HG02970 (cell line): ENCODE results near the gene SPDL1.

Experiments
- ATAC-seq: cut with Tn5 transposase; IDR thresholded peaks from one replicate; pipeline ENCODE4 v1.9.1; 2021; ENCODE audit warnings: mild to moderate bottlenecking, moderate library complexity, moderate number of reproducible peaks; ENCODE audit not compliant: unreplicated experiment, low FRiP score

The SPDL1 gene, protein sequence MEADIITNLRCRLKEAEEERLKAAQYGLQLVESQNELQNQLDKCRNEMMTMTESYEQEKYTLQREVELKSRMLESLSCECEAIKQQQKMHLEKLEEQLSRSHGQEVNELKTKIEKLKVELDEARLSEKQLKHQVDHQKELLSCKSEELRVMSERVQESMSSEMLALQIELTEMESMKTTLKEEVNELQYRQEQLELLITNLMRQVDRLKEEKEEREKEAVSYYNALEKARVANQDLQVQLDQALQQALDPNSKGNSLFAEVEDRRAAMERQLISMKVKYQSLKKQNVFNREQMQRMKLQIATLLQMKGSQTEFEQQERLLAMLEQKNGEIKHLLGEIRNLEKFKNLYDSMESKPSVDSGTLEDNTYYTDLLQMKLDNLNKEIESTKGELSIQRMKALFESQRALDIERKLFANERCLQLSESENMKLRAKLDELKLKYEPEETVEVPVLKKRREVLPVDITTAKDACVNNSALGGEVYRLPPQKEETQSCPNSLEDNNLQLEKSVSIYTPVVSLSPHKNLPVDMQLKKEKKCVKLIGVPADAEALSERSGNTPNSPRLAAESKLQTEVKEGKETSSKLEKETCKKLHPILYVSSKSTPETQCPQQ

DNA sequence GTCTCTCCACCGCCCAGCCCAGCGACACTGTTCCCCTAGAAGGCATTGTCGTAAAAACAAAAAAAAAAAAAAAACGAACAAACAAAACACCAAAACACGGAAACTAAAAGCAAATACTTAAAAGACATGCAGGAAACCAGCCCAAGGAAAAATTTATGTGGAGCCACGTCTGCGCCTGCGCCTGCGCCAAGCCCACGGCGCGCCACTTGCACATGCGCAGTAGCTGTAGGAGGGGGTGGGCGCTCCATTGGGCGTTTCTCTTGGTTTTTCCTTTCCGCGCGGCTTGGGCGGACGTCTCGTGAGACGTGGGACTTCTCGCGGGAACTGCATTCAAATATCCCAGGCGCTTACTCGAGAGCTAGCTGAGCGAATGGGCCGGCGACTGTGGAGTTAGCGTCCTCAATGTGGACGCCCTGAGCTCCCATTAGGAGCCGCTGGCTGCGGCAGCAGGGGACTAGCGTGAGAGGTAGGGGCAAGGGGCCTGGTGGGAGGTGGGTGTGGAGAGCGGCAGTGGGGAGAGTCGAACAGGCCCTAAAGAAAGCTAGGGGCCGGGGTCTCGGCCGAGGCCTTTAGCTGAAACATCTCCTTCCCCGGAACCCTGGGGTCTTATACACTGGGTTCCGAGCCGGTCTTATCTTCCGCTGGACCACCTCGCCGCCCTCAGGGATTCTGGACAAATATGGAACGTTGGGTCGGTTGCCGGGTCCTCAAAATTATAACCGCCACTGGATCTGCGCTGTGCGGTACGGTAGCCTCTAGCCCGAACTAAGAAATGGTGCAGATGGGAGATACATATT, at the start of gene SPDL1:
Gene SPDL1, plus strand, starts transcription at position 350 of the 797 bp plus-strand sequence. CDS start 4,644 bp downstream, outside the sequence.
- peak; percentile 92 for ATAC-seq

GRCh38 chr5:169534311-169534880, 49.2 kb upstream of the SPDL1 start:
- ATAC-seq: no peak

GRCh38 chr5:169534939-169535338, 48.6 kb upstream of the SPDL1 start:
- no peak for ATAC-seq

- ATAC-seq: no peak
Measured at GRCh38 chr5:169538944-169539343, 44.6 kb upstream of the SPDL1 start.

- ATAC-seq: no peak
Measured at GRCh38 chr5:169542811-169543210, 40.8 kb upstream of the SPDL1 start.

- ATAC-seq: no peak
Measured at GRCh38 chr5:169544264-169544950, 39.2 kb upstream of the SPDL1 start.

DNA sequence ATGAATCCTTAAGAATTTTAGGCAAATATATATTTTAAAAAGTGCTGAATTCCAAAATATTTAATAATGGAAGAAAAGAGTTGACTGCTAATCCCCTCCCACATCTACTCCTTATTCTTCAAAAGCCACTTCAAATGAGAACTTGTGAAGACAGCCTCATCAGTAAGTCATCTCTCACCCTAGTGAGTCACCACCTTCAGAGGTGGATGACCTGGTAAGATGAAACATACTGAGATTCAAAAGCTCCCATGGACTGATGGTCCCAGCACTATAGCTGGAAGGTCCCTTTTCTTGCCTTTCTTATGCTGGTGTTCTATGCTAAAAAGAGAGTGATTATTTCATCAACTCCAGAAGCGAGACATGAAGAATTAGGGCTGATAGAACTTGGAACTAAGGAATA, 37.8 kb upstream of the SPDL1 start:
- ATAC-seq: no peak

GRCh38 chr5:169546346-169546745, 37.2 kb upstream of the SPDL1 start:
- no peak for ATAC-seq

- ATAC-seq: no peak
Measured at GRCh38 chr5:169547508-169547907, 36.1 kb upstream of the SPDL1 start.

DNA sequence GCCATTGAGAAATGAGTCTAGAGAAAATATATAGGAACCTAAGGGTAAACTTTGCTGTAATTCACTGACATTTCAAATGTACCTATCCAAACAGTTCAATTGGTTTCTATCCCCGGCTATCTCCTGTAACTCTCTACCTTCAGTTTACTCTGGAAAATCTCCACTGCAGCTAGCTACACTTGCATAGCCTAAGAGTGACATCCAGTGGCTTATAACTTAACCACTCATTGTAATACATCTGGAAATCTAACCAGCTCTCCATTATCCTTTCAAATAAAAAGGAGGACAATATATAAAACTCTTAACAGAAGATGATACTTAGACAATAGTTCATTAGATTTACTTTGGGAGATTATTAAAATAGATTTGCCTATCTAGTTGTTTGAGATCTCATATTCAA, 35.3 kb upstream of the SPDL1 start:
- no peak for ATAC-seq

GRCh38 chr5:169549453-169550100, 34.0 kb upstream of the SPDL1 start:
- no peak for ATAC-seq

DNA sequence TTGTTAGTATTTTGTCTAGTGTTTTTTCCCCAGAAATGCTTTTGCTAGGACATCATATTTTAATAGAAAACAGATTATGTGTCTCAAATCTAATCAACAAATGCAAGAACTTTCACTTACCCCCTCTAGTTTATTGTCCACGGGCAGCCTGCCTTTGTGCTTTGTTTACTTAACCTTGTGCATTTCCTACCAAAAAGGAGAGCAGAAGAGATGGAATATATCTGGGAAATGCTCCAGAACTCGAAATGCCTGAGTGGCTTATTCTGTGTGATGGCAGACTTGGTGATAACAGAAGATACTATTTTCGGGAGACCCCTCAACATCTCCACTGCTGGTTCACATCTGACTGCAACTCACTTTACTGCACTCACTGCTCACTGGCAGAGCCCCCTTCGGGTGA, 33.3 kb upstream of the SPDL1 start:
- no peak for ATAC-seq

DNA sequence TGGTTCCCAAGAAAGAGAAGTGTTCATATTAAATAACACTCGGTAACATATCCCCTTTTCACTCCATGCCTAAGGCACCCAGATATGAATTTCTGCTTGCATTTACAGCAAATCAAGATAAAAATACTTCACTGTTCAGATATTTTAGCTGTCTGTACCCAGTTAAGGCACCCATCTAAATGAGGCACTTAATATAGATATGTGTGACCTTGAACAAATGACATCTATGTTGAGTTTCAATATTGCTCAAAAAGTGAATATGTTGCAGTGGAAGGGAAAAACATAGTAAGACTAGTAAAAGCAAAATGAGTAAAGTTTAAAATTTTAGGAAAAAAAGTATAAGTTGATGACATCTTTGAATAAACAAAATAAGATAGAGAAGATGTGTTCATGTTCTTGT, 32.4 kb upstream of the SPDL1 start:
- ATAC-seq: no peak

GRCh38 chr5:169551696-169552095, 31.9 kb upstream of the SPDL1 start:
- ATAC-seq: no peak

- ATAC-seq: no peak
Measured at GRCh38 chr5:169554251-169554650, 29.3 kb upstream of the SPDL1 start.

DNA sequence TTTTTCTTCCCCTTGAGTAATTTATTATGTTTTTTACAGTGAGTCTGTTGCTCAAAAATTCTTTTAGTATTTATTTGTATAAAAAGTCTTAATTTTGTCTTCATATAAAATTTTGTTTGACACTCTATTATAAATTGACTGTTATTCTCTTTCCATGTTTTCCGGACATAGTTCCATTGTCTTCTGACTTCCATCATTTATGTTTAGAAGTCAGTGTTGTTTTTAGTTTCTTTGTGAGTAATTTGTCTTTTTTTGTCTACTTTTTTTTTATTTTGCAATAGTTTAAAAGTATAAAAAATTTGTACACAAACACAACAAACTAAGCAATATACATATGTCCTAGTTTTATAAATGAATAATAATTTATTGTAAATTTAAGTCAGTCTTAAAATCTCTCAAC, 25.7 kb upstream of the SPDL1 start:
- no peak for ATAC-seq

- no peak for ATAC-seq
Measured at GRCh38 chr5:169561893-169562292, 21.7 kb upstream of the SPDL1 start.

GRCh38 chr5:169563369-169563768, 20.2 kb upstream of the SPDL1 start:
- no peak for ATAC-seq

- ATAC-seq: no peak
Measured at GRCh38 chr5:169566202-169566601, 17.4 kb upstream of the SPDL1 start.

- ATAC-seq: no peak
Measured at GRCh38 chr5:169567079-169567478, 16.5 kb upstream of the SPDL1 start.
